Measurements from ENCODE around the gene LDLRAD3. TPM values are rescaled to one million over a fixed set of nuclear protein-coding genes. Genes with fewer than 3 reads are reported as not detected.

The LDLRAD3 gene
- total and polyA plus RNA-seq, 12 donors, result 0.87 to 5.1 (median 1.7) TPM

DNA sequence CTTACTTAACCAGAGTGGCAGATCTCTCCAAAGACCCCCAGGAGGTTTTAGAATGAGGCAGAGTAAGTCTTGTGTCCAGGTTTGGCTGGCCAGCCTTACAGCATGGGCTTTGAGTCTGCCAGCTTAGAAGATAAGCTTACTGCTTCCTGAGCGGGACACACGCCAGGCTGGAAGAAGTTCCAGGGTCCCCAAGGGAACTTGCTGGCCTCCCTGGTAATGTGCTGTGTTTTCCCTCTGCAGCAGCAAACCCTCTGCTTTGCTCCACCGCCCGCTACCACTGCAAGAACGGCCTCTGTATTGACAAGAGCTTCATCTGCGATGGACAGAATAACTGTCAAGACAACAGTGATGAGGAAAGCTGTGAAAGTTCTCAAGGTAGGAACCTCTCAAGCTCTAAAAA lies 154.2 kb downstream of the LDLRAD3 start:
- DNase-seq, result peak in 1 of 2 donors; percentile 48
- WGBS, 2 donors, result 29 to 39% methylated on average over 6 of the region's 6 CpGs
- no peak overlapping the region for H3K4me3 ChIP-seq
- H3K27ac ChIP-seq, result no peak overlapping the region
- peaks cover 0 to 14% (median 3%) of the 10 kb centered on the region in 11 donors for H3K9me3 ChIP-seq
- peaks cover 0 to 29% (median 0%) of the 10 kb centered on the region in 9 donors for H3K36me3 ChIP-seq
- TF ChIP-seq, protein P1, sequence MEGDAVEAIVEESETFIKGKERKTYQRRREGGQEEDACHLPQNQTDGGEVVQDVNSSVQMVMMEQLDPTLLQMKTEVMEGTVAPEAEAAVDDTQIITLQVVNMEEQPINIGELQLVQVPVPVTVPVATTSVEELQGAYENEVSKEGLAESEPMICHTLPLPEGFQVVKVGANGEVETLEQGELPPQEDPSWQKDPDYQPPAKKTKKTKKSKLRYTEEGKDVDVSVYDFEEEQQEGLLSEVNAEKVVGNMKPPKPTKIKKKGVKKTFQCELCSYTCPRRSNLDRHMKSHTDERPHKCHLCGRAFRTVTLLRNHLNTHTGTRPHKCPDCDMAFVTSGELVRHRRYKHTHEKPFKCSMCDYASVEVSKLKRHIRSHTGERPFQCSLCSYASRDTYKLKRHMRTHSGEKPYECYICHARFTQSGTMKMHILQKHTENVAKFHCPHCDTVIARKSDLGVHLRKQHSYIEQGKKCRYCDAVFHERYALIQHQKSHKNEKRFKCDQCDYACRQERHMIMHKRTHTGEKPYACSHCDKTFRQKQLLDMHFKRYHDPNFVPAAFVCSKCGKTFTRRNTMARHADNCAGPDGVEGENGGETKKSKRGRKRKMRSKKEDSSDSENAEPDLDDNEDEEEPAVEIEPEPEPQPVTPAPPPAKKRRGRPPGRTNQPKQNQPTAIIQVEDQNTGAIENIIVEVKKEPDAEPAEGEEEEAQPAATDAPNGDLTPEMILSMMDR (IDR thresholded peaks at IDR 0.05), result no peak
- intact Hi-C loops (cut with DNase I), result no loop called here
- peaks cover 0 to 18% (median 0%) of the 10 kb centered on the region in 7 donors for H3K27me3 ChIP-seq
- peaks cover 0 to 11% (median 9%) of the 10 kb centered on the region in 9 donors for H3K4me1 ChIP-seq
- ATAC-seq, result peak in 5 of 8 donors; percentile 16 to 64 (median 44)

DNA sequence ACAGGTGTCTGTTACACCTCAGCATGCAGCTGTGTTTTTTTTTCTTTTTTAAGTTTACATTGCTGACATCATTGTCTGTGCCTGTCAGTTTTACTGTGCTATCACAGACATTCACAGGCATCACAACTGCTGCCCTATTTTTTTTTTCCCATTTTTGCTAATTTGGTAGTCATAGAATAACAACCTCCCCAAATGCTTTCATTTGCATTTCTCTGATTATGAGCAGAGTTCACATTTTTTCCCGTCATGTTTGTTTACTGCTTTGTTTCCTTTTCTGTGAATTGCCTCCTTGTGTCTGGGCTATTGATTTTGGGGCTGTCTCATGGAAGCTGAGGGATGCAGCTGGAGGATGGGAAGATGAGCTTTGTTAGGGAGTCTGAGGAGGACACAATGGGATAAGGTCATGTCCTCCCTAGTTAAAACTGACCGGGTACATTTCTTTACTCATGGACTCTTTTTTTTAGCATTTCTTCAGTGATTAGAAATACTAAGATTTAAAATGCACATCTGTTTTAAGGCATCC lies 155.1 kb downstream of the LDLRAD3 start:
- Histone ChIP-seq H3K27ac (no peak overlapping the region), H3K27me3 (peaks cover 0 to 13% (median 0%) of the 10 kb centered on the region in 7 donors), H3K4me3 (no peak overlapping the region), H3K36me3 (peaks cover 0 to 25% (median 0%) of the 10 kb centered on the region in 9 donors), H3K9me3 (peaks cover 0 to 8% (median 0%) of the 10 kb centered on the region in 11 donors), H3K4me1 (peaks cover 0 to 11% (median 9%) of the 10 kb centered on the region in 9 donors)
- intact Hi-C loops (cut with DNase I), result no loop called here
- DNase-seq (no peak), ATAC-seq (no peak)
- WGBS, 2 donors, result 77 to 86% methylated on average over 2 of the region's 2 CpGs
- TF ChIP-seq, protein P1 (IDR thresholded peaks at IDR 0.05), result no peak

DNA sequence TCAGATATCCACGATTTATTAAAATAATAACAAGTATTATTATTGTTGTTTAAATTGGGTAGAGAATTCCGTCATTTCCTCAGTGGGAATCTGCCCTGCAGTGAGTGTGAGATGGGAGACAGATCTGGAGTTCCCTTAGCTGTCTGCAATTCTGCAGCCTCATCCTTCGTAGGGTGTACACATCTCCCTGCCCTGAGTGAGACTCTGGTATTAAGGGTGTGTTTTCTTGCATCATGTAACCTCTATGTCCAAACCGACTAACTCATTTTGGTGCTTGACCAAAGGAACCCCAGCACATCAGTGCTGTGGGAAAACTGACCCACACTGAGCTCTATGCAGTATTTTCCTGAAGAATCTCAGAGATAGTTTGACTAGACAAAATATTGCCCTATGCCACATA lies 157.6 kb downstream of the LDLRAD3 start:
- Histone ChIP-seq H3K9me3 (peaks cover 0 to 4% (median 0%) of the 10 kb centered on the region in 11 donors), H3K27me3 (peaks cover 0 to 12% (median 3%) of the 10 kb centered on the region in 7 donors), H3K4me1 (peaks cover 4 to 31% (median 13%) of the 10 kb centered on the region in 9 donors), H3K36me3 (peaks cover 0 to 25% (median 0%) of the 10 kb centered on the region in 9 donors), H3K27ac (no peak overlapping the region), H3K4me3 (no peak overlapping the region)
- 95 to 97% methylated on average over 4 of the region's 4 CpGs for WGBS, 2 donors
- no peak for ATAC-seq
- intact Hi-C loops (cut with DNase I), result no loop called here
- TF ChIP-seq, protein P1 (IDR thresholded peaks at IDR 0.05), result no peak
- DNase-seq, result no peak

DNA sequence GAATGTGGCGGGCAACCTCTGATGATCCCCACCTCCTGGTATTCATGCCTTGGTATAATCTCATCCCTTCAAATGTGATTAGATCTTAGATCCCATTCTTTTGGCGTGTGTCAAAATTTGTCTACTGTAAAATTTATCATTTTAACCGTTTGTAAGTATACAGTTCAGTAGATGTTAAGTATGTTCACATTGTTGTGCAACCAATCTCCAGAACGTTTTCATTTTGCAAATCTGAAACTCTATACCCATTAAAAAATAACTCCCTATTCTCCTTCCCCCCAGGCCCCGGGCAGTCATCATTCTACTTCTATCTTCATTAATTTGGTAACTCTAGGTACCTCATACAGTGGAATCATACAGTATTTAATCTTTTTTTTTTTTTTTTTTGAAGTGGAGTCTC lies 159.0 kb downstream of the LDLRAD3 start:
- TF ChIP-seq, protein P1 (IDR thresholded peaks at IDR 0.05), result no peak
- no peak for ATAC-seq
- H3K9me3 ChIP-seq, result peaks cover 0 to 4% (median 0%) of the 10 kb centered on the region in 11 donors
- intact Hi-C loops (cut with DNase I), result no loop called here
- peaks cover 0 to 25% (median 0%) of the 10 kb centered on the region in 9 donors for H3K36me3 ChIP-seq
- DNase-seq, result no peak
- no peak overlapping the region for H3K4me3 ChIP-seq
- peaks cover 0 to 23% (median 15%) of the 10 kb centered on the region in 7 donors for H3K27me3 ChIP-seq
- H3K4me1 ChIP-seq, result peaks cover 4 to 28% (median 13%) of the 10 kb centered on the region in 9 donors
- 96% methylated on average over 5 of the region's 5 CpGs for WGBS, 2 donors
- H3K27ac ChIP-seq, result no peak overlapping the region
